ENCODE data around the gene ANO3.

GRCh38 chr11:26329206-26329605, 2.7 kb upstream of the ANO3 start:
- TF ChIP-seq POLR2A (IDR thresholded peaks at IDR 0.05; ENCODE audit: low read depth, low read length): no peak
- TF ChIP-seq CTCF (conservative IDR thresholded peaks at IDR 0.05; ENCODE audit: low read depth, low read length): no peak
- no peak for TF ChIP-seq SMC3 (IDR thresholded peaks at IDR 0.05; ENCODE audit: low read depth, low read length)
- no peak for TF ChIP-seq RCOR1 (IDR thresholded peaks at IDR 0.05; ENCODE audit: insufficient replicate concordance, low read length)
- no peak for TF ChIP-seq RAD21 (IDR thresholded peaks at IDR 0.05; ENCODE audit: low read length)
- TF ChIP-seq CEBPB (IDR thresholded peaks at IDR 0.05; ENCODE audit: low read depth, low read length): no peak
